Colonic mucosa (tissue), 4 donors: Measurements from ENCODE around the gene DHX35. TPM values are rescaled to one million over a fixed set of nuclear protein-coding genes. Genes with fewer than 3 reads are reported as not detected.

Source experiments
- DNase-seq: peaks from one replicate; pipeline ENCODE4 v3.0.0-alpha.2; 2020
- H3K27ac ChIP-seq: fragments of 200-600 bp; one replicate; pipeline ENCODE4 v1.8.0; 2021
- H3K27me3 ChIP-seq: fragments of 200-600 bp; one replicate; pipeline ENCODE4 v1.8.0; 2021
- H3K36me3 ChIP-seq: fragments of 200-600 bp; one replicate; pipeline ENCODE4 v1.8.0; 2021
- H3K4me1 ChIP-seq: fragments of 200-600 bp; one replicate; pipeline ENCODE4 v1.8.0; 2021; ENCODE audit warnings: mild to moderate bottlenecking
- H3K4me3 ChIP-seq: fragments of 200-600 bp; one replicate; pipeline ENCODE4 v1.8.0; 2021
- H3K9ac ChIP-seq, 2 donors: one replicate each; pipeline ENCODE4 v1.7.0; 2013; ENCODE audit warnings: control low read depth in 2 of 2, low read depth in 2 of 2, low read length in 2 of 2
- H3K9me3 ChIP-seq: fragments of 200-600 bp; one replicate; pipeline ENCODE4 v1.8.0; 2021
- CTCF ChIP-seq: fragments of 200-600 bp; IDR thresholded peaks from one replicate; pipeline ENCODE4 v1.8.0; 2022; ENCODE audit warnings: antibody characterized with exemption, mild to moderate bottlenecking
- intact Hi-C: fragments of 100-400 bp; cut with DNase I; formaldehyde crosslinking; loops from one replicate; pipeline ENCODE4 v1.14.1; 2022
- total RNA-seq, 2 donors: library from RNA; stranded (reverse); fragmentation: NEBNext Ultra II Directional in 1 of 2; extraction: Animal tissue kit (Norgen Biotek cat#: 25700) in 1 of 2; gene quantifications; one replicate each; pipeline ENCODE4 v1.2.1, GENCODE V29; 2021
- donor health status: healthy.
- donor health status: DM: no; HTN: no; CAD: no.
- donor health status: DM: no; HTN: no; CAD: no.

The DHX35 gene
- total RNA-seq, 2 donors from 2014 or later = 16.3 to 16.9 TPM

- no peaks in the 10 kb centered on the region for H3K36me3 ChIP-seq
- peak overlapping the region in 1 of 2 donors; percentile 21 for H3K9ac ChIP-seq
Observed at GRCh38 chr20:38968090-38968489, 5.9 kb downstream of the DHX35 start.

GRCh38 chr20:38969708-38970107, 7.6 kb downstream of the DHX35 start:
- peak overlapping the region; percentile 42 for H3K27ac ChIP-seq

More at GRCh38 chr20:38968090-38968489, 5.9 kb downstream of the DHX35 start:
- Histone ChIP-seq H3K27me3 (no peaks in the 10 kb centered on the region), H3K4me3 (no peak overlapping the region), H3K27ac (peak overlapping the region; percentile 42), H3K9me3 (no peaks in the 10 kb centered on the region), H3K4me1 (peaks cover 4% of the 10 kb centered on the region)
- TF ChIP-seq CTCF = no peak
- intact Hi-C loops = no loop called here
- no peak for DNase-seq

GRCh38 chr20:38970302-38970701, 8.2 kb downstream of the DHX35 start:
- H3K36me3 ChIP-seq = no peaks in the 10 kb centered on the region
- TF ChIP-seq CTCF = no peak

More at GRCh38 chr20:38969708-38970107, 7.6 kb downstream of the DHX35 start:
- Histone ChIP-seq H3K9me3 (no peaks in the 10 kb centered on the region), H3K27me3 (no peaks in the 10 kb centered on the region), H3K9ac (no peak overlapping the region), H3K4me3 (no peak overlapping the region), H3K36me3 (no peaks in the 10 kb centered on the region), H3K4me1 (peaks cover 4% of the 10 kb centered on the region)
- intact Hi-C loops = no loop called here
- DNase-seq = peak; percentile 40
- no peak for TF ChIP-seq CTCF

GRCh38 chr20:38973107-38973506, 11.0 kb downstream of the DHX35 start:
- no peaks in the 10 kb centered on the region for H3K36me3 ChIP-seq
- H3K9me3 ChIP-seq = no peaks in the 10 kb centered on the region
- H3K4me1 ChIP-seq = peaks cover 4% of the 10 kb centered on the region
- TF ChIP-seq CTCF = no peak
- DNase-seq = no peak
- intact Hi-C loops = no loop called here
- peak overlapping the region; percentile 4 for H3K27ac ChIP-seq
- H3K27me3 ChIP-seq = no peaks in the 10 kb centered on the region
- H3K4me3 ChIP-seq = no peak overlapping the region
- H3K9ac ChIP-seq = no peak overlapping the region

More at GRCh38 chr20:38970302-38970701, 8.2 kb downstream of the DHX35 start:
- no peaks in the 10 kb centered on the region for H3K27me3 ChIP-seq
- H3K27ac ChIP-seq = peak overlapping the region; percentile 42
- no peak overlapping the region for H3K4me3 ChIP-seq
- no peak for DNase-seq
- H3K9ac ChIP-seq = no peak overlapping the region
- H3K4me1 ChIP-seq = peaks cover 4% of the 10 kb centered on the region
- intact Hi-C loops = no loop called here
- H3K9me3 ChIP-seq = no peaks in the 10 kb centered on the region

GRCh38 chr20:38973645-38974044, 11.5 kb downstream of the DHX35 start:
- H3K9ac ChIP-seq = no peak overlapping the region
- H3K4me3 ChIP-seq = no peak overlapping the region
- no peak for TF ChIP-seq CTCF
- no peak for DNase-seq
- no peak overlapping the region for H3K27ac ChIP-seq
- no peaks in the 10 kb centered on the region for H3K9me3 ChIP-seq
- no peaks in the 10 kb centered on the region for H3K36me3 ChIP-seq
- H3K27me3 ChIP-seq = no peaks in the 10 kb centered on the region
- H3K4me1 ChIP-seq = peaks cover under 1% of the 10 kb centered on the region
- intact Hi-C loops = no loop called here
